ENCODE results near the gene RAP1GDS1.

DNA sequence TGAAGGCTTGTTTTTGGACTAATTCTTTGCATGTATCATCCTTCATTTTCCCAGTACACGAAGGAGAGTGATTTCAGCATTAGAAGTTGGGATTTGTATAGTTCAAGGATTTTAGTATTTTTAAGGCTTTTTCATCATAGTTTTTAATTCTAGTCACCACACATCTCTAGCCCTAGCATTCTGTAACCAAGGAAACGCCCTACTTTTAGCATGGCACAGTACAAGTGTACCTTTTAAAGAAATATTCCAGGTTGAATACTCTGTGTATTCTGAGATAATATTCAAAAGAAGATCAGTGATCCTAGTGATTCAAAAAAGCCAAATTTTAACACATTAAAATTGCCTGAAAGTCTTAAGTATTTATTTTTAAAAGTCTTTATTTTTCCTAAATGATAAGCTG, 150.5 kb downstream of the RAP1GDS1 start:
- TF ChIP-seq ZFP30 (CRISPR knock-in tag; IDR thresholded peaks at IDR 0.05) (no peak), ZC3H10 (CRISPR knock-in tag; IDR thresholded peaks at IDR 0.05) (no peak), CSRNP3 (CRISPR knock-in tag; IDR thresholded peaks at IDR 0.05) (no peak), TOX (CRISPR knock-in tag; IDR thresholded peaks at IDR 0.05; ENCODE audit: borderline replicate concordance) (no peak), SNAI2 (CRISPR knock-in tag; IDR thresholded peaks at IDR 0.05) (no peak), RARB (CRISPR knock-in tag; IDR thresholded peaks at IDR 0.05) (no peak), ZNF565 (CRISPR knock-in tag; conservative IDR thresholded peaks at IDR 0.05; ENCODE audit: low read depth) (no peak), CREB5 (CRISPR knock-in tag; IDR thresholded peaks at IDR 0.05; ENCODE audit: low read depth) (no peak), ZFP3 (CRISPR knock-in tag; IDR thresholded peaks at IDR 0.05) (no peak), ZNF8 (CRISPR knock-in tag; IDR thresholded peaks at IDR 0.05) (no peak)
- TF ChIP-seq, protein P1, sequence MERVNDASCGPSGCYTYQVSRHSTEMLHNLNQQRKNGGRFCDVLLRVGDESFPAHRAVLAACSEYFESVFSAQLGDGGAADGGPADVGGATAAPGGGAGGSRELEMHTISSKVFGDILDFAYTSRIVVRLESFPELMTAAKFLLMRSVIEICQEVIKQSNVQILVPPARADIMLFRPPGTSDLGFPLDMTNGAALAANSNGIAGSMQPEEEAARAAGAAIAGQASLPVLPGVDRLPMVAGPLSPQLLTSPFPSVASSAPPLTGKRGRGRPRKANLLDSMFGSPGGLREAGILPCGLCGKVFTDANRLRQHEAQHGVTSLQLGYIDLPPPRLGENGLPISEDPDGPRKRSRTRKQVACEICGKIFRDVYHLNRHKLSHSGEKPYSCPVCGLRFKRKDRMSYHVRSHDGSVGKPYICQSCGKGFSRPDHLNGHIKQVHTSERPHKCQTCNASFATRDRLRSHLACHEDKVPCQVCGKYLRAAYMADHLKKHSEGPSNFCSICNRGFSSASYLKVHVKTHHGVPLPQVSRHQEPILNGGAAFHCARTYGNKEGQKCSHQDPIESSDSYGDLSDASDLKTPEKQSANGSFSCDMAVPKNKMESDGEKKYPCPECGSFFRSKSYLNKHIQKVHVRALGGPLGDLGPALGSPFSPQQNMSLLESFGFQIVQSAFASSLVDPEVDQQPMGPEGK (CRISPR knock-in tag; IDR thresholded peaks at IDR 0.05; ENCODE audit: borderline replicate concordance): no peak

Data from SK-N-SH treated with all-trans-retinoic acid at 6 μM for 48 hours (cell line).